ENCODE results near the gene PLEKHA5.

PLEKHA5 gene

DNA sequence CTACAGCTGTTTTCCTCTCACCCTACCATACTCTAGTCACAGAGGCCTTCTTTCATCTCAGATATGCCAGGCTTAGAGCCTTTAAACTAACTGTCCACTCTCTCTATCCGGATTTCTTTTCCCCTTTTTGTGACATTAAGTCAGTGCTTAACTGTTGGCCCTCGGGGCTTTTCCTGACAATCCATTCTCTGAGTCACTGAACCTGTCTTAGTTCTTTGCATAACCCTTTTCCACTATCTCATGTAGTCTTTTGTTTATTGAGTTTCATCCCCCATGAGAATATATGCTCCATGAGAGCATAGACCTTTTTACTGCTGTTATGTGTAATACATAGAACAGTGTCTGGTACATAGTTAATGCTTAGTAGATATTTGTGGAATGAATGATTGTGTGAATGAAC, 68.7 kb downstream of the PLEKHA5 start:
- in situ Hi-C loops (cut with MboI; ENCODE audit: low sequenced_read_pairs): no loop called here

DNA sequence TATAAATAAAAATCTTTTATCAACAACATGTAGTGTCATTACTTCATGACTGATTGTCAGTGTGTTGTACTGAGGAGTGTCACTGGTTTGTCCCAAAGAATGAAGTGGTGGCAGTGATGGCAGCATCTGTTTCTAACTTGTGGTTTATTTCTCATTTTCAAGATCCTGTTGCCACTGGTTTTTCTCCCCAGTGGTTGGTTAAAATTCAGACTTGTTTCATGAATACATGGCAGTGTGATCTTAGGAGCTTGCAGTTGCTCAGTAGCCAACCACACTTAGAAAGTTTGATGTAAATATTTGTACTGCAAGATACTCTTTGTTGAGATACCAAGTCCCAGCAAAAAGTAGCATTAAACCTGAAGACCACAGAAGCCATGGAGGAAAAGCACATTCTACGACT, 69.8 kb downstream of the PLEKHA5 start:
- in situ Hi-C loops (cut with MboI; ENCODE audit: low sequenced_read_pairs): no loop called here

DNA sequence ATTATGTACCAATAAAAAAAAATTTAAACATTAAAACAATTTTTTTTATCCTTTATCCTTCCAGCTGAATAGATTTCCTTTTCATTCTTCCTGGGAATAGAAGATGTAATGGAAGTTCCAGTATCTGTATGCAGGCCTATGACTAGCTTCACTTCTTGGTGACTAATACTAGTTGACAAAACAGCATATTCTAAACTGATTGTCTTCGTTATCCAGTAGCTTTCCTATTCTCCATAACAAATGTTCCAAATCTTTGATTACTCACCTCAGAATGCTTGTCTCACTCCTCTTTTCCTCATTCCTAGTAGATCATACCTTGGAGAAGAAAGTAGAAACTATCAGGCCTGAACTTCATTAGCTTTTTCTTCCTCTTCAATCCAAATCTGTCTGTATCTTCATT, 70.7 kb downstream of the PLEKHA5 start:
- in situ Hi-C loops (cut with MboI; ENCODE audit: low sequenced_read_pairs): no loop called here

- in situ Hi-C loops (cut with MboI; ENCODE audit: low sequenced_read_pairs): no loop called here
Measured at GRCh38 chr12:19201661-19202060, 72.1 kb downstream of the PLEKHA5 start.

DNA sequence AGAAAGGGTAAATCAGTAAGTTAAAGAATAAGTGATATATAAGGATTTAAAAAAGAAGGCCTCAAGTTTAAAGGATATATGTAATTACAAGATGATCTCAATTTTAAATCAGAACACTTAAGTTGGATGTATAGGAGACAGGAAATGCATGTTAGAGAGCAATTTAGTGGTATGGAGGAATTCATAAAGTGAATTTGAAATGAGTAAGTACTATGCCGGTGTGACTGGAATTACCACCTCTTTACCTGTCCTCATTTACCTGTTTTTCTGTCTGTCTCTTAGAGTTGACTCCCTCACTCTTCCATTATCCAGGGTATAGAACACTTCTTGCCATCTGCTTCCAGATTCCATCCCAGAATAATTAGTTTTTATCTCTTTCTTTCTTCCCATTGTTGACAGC, 73.5 kb downstream of the PLEKHA5 start:
- in situ Hi-C loops (cut with MboI; ENCODE audit: low sequenced_read_pairs): no loop called here

GRCh38 chr12:19203539-19204506, 74.3 kb downstream of the PLEKHA5 start:
- in situ Hi-C loops (cut with MboI; ENCODE audit: low sequenced_read_pairs): no loop called here

- in situ Hi-C loops (cut with MboI; ENCODE audit: low sequenced_read_pairs): no loop called here
Measured at GRCh38 chr12:19205120-19205519, 75.6 kb downstream of the PLEKHA5 start.

- in situ Hi-C loops (cut with MboI; ENCODE audit: low sequenced_read_pairs): no loop called here
Measured at GRCh38 chr12:19206493-19207077, 77.1 kb downstream of the PLEKHA5 start.

DNA sequence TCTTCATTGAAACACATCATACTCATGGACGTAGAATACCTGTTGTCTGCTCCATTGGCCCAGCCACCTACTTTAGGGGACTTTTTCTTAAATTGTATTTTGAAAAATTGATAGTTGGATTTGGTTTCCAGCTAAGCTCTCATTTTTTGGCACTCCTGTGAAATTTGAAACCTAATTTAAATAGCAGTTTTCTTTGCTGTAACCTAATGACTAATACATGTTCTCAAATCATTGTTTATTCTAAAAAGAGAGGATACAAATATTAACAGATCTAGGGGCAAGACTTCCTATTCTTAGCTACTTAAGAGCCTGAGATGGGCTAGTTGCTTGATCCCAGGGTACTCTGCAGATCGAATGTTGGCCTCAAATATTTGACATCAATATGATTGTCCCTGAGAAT, 78.9 kb downstream of the PLEKHA5 start:
- in situ Hi-C loops (cut with MboI; ENCODE audit: low sequenced_read_pairs): no loop called here

DNA sequence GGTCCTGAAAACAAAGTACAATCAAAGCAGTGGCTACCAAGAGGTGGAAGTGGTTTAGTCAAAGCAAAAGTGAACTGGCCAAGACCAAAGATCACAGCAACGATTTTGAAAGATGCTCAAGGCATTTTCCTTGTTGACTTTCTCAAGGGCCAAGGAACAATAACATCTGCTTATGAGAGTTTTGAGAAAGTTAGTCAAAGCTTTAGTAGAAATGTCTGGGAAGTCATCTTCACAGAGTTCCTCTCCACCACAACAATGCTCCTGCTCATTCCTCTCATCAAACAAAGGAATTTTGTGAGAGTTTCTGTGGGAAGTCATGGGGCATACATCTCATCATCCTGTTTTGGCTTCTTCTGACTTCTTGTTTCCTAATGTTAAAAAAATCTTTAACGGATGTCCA, 80.1 kb downstream of the PLEKHA5 start:
- in situ Hi-C loops (cut with MboI; ENCODE audit: low sequenced_read_pairs): no loop called here

- in situ Hi-C loops (cut with MboI; ENCODE audit: low sequenced_read_pairs): no loop called here
Measured at GRCh38 chr12:19211802-19212201, 82.3 kb downstream of the PLEKHA5 start.

DNA sequence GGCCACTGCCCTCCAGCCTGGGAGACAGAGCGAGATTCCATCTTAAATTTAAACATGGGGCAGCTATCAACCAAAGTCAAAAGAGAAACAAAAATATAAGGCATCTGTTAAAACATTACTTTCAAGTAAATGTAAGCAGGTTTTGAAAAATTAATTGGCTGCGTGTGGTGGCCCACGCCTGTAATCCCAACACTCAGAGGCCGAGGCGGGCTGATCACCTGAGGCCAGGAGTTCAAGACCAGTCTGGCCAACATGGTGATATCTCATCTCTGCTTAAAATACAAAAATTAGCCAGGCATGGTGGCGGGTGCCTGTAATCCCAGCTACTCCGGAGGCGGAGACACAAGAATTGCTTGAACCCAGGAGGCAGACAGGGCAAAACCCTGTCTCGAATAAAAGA, 82.7 kb downstream of the PLEKHA5 start:
- in situ Hi-C loops (cut with MboI; ENCODE audit: low sequenced_read_pairs): no loop called here

- in situ Hi-C loops (cut with MboI; ENCODE audit: low sequenced_read_pairs): no loop called here
Measured at GRCh38 chr12:19214020-19214419, 84.5 kb downstream of the PLEKHA5 start.

GRCh38 chr12:19215115-19215514, 85.6 kb downstream of the PLEKHA5 start:
- in situ Hi-C loops (cut with MboI; ENCODE audit: low sequenced_read_pairs): no loop called here

DNA sequence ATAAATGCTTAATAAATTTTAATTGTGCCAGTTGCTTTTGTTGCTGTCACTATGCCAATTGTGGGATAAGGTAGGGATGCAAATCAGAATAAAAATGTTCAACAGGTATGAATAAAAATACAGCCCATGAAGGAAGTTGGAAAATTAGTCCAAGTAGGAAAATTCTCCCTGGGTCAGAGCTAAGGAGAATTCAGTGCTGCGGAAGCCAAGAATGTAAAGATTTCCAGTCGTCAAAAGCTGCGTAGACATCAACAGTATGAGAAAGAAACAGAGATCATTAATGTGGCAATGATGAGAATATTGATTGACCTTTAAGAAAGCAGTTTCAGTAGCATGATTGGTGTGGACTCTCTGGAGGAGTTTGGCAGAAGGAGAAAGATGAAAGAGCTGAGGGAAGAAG, 87.9 kb downstream of the PLEKHA5 start:
- in situ Hi-C loops (cut with MboI; ENCODE audit: low sequenced_read_pairs): no loop called here

DNA sequence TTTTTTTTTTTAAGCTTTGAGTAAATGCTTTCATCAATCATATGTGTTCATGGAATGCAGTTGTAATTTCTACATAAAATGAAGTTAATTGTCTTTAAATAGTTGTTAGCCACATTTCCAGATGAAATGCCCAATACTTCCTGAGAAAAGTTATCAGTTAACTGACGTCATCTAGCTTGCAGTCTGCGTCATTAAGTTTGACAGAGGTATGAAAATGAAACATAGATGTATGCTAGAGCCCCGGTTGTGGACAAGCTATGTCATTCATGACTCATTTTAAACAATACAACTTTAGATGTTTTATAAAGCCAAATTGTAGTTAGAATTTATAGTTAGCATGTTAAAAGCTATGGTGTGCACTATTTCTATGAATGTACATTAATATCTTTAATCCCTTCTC, 90.7 kb downstream of the PLEKHA5 start:
- in situ Hi-C loops (cut with MboI; ENCODE audit: low sequenced_read_pairs): no loop called here

DNA sequence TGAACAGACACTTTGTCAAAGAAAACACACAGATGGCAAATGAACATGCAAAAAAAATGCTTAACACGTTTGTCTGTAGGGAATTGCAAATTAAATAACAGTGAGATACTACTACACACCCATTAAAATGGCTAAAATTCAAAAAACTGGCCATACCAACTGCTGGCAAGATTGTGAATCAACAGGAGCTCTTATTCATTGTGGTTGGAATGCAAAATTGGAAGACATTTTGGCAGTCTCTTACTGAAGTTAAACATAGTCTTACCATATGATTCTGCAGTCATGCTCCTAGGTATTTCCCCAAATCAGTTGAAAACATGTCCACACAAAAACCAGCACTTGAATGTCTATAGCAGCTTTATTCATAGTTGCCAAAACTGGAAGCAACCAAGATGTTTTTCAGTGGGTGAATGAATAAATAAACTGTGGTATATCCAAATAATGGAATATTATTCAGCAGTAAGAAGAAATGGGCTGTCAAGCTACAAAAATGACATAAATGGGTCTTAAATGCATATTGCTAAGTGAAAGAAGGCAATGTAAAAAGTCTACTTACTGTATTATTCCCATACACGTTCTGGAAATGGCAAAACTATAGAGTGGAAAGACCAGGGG, 91.4 kb downstream of the PLEKHA5 start:
- in situ Hi-C loops (cut with MboI; ENCODE audit: low sequenced_read_pairs): no loop called here

GRCh38 chr12:19222558-19222957, 93.0 kb downstream of the PLEKHA5 start:
- in situ Hi-C loops (cut with MboI; ENCODE audit: low sequenced_read_pairs): no loop called here

GRCh38 chr12:19223018-19223417, 93.5 kb downstream of the PLEKHA5 start:
- in situ Hi-C loops (cut with MboI; ENCODE audit: low sequenced_read_pairs): no loop called here

DNA sequence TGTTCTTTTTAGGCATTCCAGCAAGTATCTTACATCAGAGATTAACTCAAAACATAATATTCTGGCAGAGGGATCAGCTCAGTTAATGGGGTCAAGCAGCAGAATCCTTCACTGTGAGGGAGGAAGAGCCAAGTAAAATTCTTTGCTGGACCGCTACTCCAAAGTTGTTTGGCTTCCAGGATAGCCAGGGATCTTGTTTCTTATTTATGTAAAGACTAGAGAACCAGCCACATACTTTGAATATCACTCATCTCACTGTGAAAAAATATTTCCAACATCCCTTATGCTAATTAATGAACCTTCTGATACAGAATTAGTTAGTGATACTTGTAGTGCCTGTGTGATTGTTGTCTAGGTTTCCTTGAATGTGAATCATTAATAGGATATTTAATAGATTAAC, 94.2 kb downstream of the PLEKHA5 start:
- in situ Hi-C loops (cut with MboI; ENCODE audit: low sequenced_read_pairs): no loop called here

DNA sequence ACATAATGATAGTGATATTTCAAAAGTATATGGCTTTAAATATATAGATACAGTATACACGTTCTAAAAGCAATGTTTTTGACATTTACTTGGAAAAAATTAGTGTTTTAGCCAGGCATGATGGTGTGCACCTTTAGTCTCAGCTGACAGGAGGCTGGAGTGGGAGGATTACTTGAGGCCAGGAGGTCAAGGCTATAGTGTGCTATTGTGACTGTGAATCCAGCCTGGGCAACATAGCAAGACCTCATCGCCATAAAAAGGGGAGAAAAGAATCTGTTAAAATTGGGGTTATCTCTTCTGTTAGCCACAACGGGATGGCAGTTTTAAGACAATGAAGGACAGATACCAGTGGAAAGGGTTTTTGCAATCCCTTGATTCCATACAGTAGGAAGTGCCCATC, 95.2 kb downstream of the PLEKHA5 start:
- in situ Hi-C loops (cut with MboI; ENCODE audit: low sequenced_read_pairs): no loop called here
